Measurements from ENCODE around the gene BEAN1.

GRCh38 chr16:66508914-66509496 lies 81.9 kb downstream of the BEAN1 start:
- TF ChIP-seq CTCF (IDR thresholded peaks at IDR 0.05; ENCODE audit: insufficient read depth, low read depth, low read length) (no peak), EZH2 (IDR thresholded peaks at IDR 0.05; ENCODE audit: insufficient read depth, low read length) (no peak)

Measured in astrocyte (in vitro differentiated cells and primary cell).